GM12878 (cell line): Measurements from ENCODE around the gene CARD10. TPM values are rescaled to one million over a fixed set of nuclear protein-coding genes. Genes with fewer than 3 reads are reported as not detected.
A peak's percentile ranks its signal among the peaks of the same experiment; 100 is the strongest.

Experiments
- ATAC-seq: fragments of 200-7000 bp; cut with Tn5 transposase; 3 replicates; pipeline ENCODE4 v1.9.1; 2020; ENCODE audit warnings: mild to moderate bottlenecking, moderate library complexity
- BruUV-seq: library from RNA; stranded (reverse); fragments of 400-500 nt; replicated peaks from 2 replicates; lab custom pipeline; 2021; lab: Mats Ljungman, UMichigan
- CTCF ChIA-PET: fragments of 300-600 bp; sonication (Branson Sonifier 250); formaldehyde crosslinking; extraction: SDS; loops from one replicate; lab custom pipeline; 2021; ENCODE audit warnings: inconsistent platforms; lab: Yijun Ruan, JAX
- POLR2A ChIA-PET: fragments of 350-600 bp; formaldehyde crosslinking; extraction: SDS; loops from one replicate; lab custom pipeline; 2021; ENCODE audit warnings: inconsistent platforms; lab: Charles Lee
- RAD21 ChIA-PET: fragments of 300-600 bp; sonication (Branson Sonifier 250); formaldehyde crosslinking; loops from one replicate; lab custom pipeline; 2023; ENCODE audit warnings: antibody characterized with exemption; ENCODE audit not compliant: unreplicated experiment; lab: Charles Lee
- SMC1A ChIA-PET: fragments of 300-600 bp; sonication (Branson Sonifier 250); formaldehyde crosslinking; loops from one replicate; lab custom pipeline; 2023; ENCODE audit not compliant: unreplicated experiment, uncharacterized antibody; lab: Charles Lee
- DNase-seq: peaks from one replicate; pipeline ENCODE4 v3.0.0-alpha.2; 2011; ENCODE audit warnings: low read depth, low spot score
- FAIRE-seq: peaks from 3 replicates; lab custom pipeline; 2011; peaks lifted over from hg19 to GRCh38; lab: Jason Lieb, UNC
- H2AFZ ChIP-seq: 2 replicates; pipeline ENCODE4 v1.6.0; 2011; ENCODE audit warnings: low read depth, low read length, control low read depth; ENCODE audit not compliant: control insufficient read depth
- H3K27ac ChIP-seq: 2 replicates; pipeline ENCODE4 v1.5.1; 2011; ENCODE audit warnings: control low read depth; ENCODE audit not compliant: control insufficient read depth, insufficient read depth
- H3K27me3 ChIP-seq, 2 experiments: replicated peaks in 1 of 2; 2 replicates each; pipeline versions ENCODE4 v1.6.0 to v1.6.1; 2011; ENCODE audit warnings: low read length in 1 of 2; ENCODE audit not compliant: control insufficient read depth in 2 of 2, insufficient read depth in 2 of 2
- H3K36me3 ChIP-seq, 2 experiments: 2 replicates each; pipeline ENCODE4 v1.5.1; 2011; ENCODE audit warnings: low read length in 1 of 2; ENCODE audit not compliant: control insufficient read depth in 2 of 2, insufficient read depth in 2 of 2
- H3K4me1 ChIP-seq: 2 replicates; pipeline ENCODE4 v1.6.1; 2011; ENCODE audit warnings: mild to moderate bottlenecking, low read length, moderate library complexity, mixed read lengths; ENCODE audit not compliant: control insufficient read depth, insufficient read depth
- H3K4me2 ChIP-seq: 2 replicates; pipeline ENCODE4 v1.6.0; 2011; ENCODE audit warnings: control low read depth; ENCODE audit not compliant: control insufficient read depth, insufficient read depth
- H3K4me3 ChIP-seq: fragments of 200-600 bp; sonication (generic); 2 replicates; pipeline ENCODE4 v1.5.1; 2016
- H3K79me2 ChIP-seq: 2 replicates; pipeline ENCODE4 v1.6.0; 2011; ENCODE audit warnings: low read length; ENCODE audit not compliant: control insufficient read depth, insufficient read depth
- H3K9ac ChIP-seq: 2 replicates; pipeline ENCODE4 v1.8.0; 2011; ENCODE audit warnings: low read length, control low read depth, mixed read lengths; ENCODE audit not compliant: control insufficient read depth, insufficient read depth
- H3K9me3 ChIP-seq: replicated peaks from 3 replicates; pipeline ENCODE4 v1.5.1; 2011; ENCODE audit warnings: mild to moderate bottlenecking, low read length; ENCODE audit not compliant: control insufficient read depth, insufficient read depth
- H4K20me1 ChIP-seq: 2 replicates; pipeline ENCODE4 v1.6.0; 2011; ENCODE audit not compliant: control insufficient read depth, insufficient read depth
- BMI1 ChIP-seq: fragments of 450-650 bp; IDR thresholded peaks from 2 replicates; pipeline ENCODE4 v1.6.1; 2016; ENCODE audit warnings: mild to moderate bottlenecking, moderate library complexity, borderline replicate concordance
- GATAD2B ChIP-seq: fragments of 450-650 bp; conservative IDR thresholded peaks from 2 replicates; pipeline ENCODE4 v1.6.1; 2017; ENCODE audit warnings: low read depth, mild to moderate bottlenecking, moderate library complexity
- PBX3 ChIP-seq: IDR thresholded peaks from 2 replicates; pipeline ENCODE4 v1.6.1; 2011; ENCODE audit warnings: mild to moderate bottlenecking, low read depth, low read length, moderate library complexity; ENCODE audit not compliant: insufficient replicate concordance
- POLR2AphosphoS2 ChIP-seq: IDR thresholded peaks from 2 replicates; pipeline ENCODE4 v1.6.1; 2011; ENCODE audit warnings: low read depth, mild to moderate bottlenecking, low read length, improper control_type of control experiment, moderate library complexity
- RB1 ChIP-seq: fragments of 450-650 bp; formaldehyde crosslinking; IDR thresholded peaks from 2 replicates; pipeline ENCODE4 v1.6.1; 2017; ENCODE audit warnings: mild to moderate bottlenecking, borderline replicate concordance
- RBBP5 ChIP-seq: fragments of 200-600 bp; sonication (generic); conservative IDR thresholded peaks from 2 replicates; pipeline ENCODE4 v1.6.1; 2016
- REST ChIP-seq: IDR thresholded peaks from 2 replicates; pipeline ENCODE4 v1.6.1; 2012; ENCODE audit warnings: mild to moderate bottlenecking, low read depth, low read length
- RUNX3 ChIP-seq: IDR thresholded peaks from 2 replicates; pipeline ENCODE4 v1.6.1; 2012; ENCODE audit warnings: low read length, inconsistent platforms
- SMC3 ChIP-seq: IDR thresholded peaks from 2 replicates; pipeline ENCODE4 v1.6.1; 2011; ENCODE audit warnings: low read length, improper control_type of control experiment, borderline replicate concordance
- SPI1 ChIP-seq: IDR thresholded peaks from 2 replicates; pipeline ENCODE4 v1.6.1; 2011; ENCODE audit warnings: low read depth, mild to moderate bottlenecking, low read length, moderate library complexity, borderline replicate concordance; ENCODE audit not compliant: insufficient read depth
- TCF12 ChIP-seq: IDR thresholded peaks from 2 replicates; pipeline ENCODE4 v1.6.1; 2011; ENCODE audit warnings: low read depth, mild to moderate bottlenecking, low read length
- TCF3 ChIP-seq: IDR thresholded peaks from 2 replicates; pipeline ENCODE4 v1.6.1; 2012; ENCODE audit warnings: low read depth, mild to moderate bottlenecking, low read length, borderline replicate concordance; ENCODE audit not compliant: insufficient read depth
- USF1 ChIP-seq: IDR thresholded peaks from 2 replicates; pipeline ENCODE4 v1.6.1; 2011; ENCODE audit warnings: borderline replicate concordance, low read depth, mild to moderate bottlenecking, moderate library complexity, mixed read lengths, low read length; ENCODE audit not compliant: insufficient read depth; ENCODE audit errors: extremely low read length
- ZNF24 ChIP-seq: fragments of 450-650 bp; IDR thresholded peaks from 2 replicates; pipeline ENCODE4 v1.6.1; 2017; ENCODE audit warnings: antibody characterized with exemption, mild to moderate bottlenecking
- ZNF622 ChIP-seq: fragments of 450-650 bp; IDR thresholded peaks from 2 replicates; pipeline ENCODE4 v1.6.1; 2017; ENCODE audit warnings: mild to moderate bottlenecking, inconsistent platforms
- ZZZ3 ChIP-seq: IDR thresholded peaks from 2 replicates; pipeline ENCODE4 v1.6.1; 2011; ENCODE audit warnings: low read depth; ENCODE audit not compliant: control insufficient read depth, insufficient read length
- WGBS: methylation state at CpG from one replicate; pipeline ENCODE4 v1.1.6; 2016; ENCODE audit warnings: low lambda C conversion rate; ENCODE audit not compliant: insufficient replicate concordance, insufficient coverage; ENCODE audit errors: missing lambda C conversion rate; 5-methylcytosine and 5-hydroxymethylcytosine counted together
- in situ Hi-C: fragments of 300-500 bp; cut with MboI; formaldehyde crosslinking; loops from 9 replicates; pipeline ENCODE4 v1.14.3; 2018; ENCODE audit warnings: mixed read lengths
- intact Hi-C: fragments of 100-400 bp; cut with micrococcal nuclease; formaldehyde crosslinking; loops from one replicate; pipeline ENCODE4 v1.14.2; 2022; ENCODE audit not compliant: unreplicated experiment
- polyA plus RNA-seq, 11 experiments: library from polyadenylated mRNA; depleted of rRNA in 4 of 11; unstranded in 6 of 11; stranded (reverse) in 5 of 11; fragments of >200 nt; fragmentation: Nextera tagmentation in 4 of 11; fragmentation: Illumina TruSeq in 1 of 11; extraction: Ambion mirVana in 4 of 11; extraction: Trizol in 1 of 11; gene quantifications; 1 replicate in 1 of 11; 2 replicates in 10 of 11; pipeline versions ENCODE4 v1.2.1 to v1.2.3, GENCODE V29; 2011 to 2016; ENCODE audit warnings: inconsistent platforms in 2 of 11, missing spikeins in 2 of 11, low read depth in 1 of 11
- total RNA-seq, 4 experiments: library from RNA; depleted of rRNA in 3 of 4; stranded (reverse); fragments of >200 nt in 3 of 4; fragmentation: Illumina TruSeq in 1 of 4; extraction: Trizol in 1 of 4; gene quantifications; 2 replicates each; pipeline versions ENCODE4 v1.2.1 to v1.2.3, GENCODE V29; 2013 to 2021

CARD10 gene
- total and polyA plus RNA-seq, 10 of the 15 experiments (the other 5 are each of a cell fraction or from before 2014, with no cell fraction given) = 0.08 to 0.10 (median 0.10) TPM; not detected in 7

- CTCF ChIA-PET = interaction anchor here (1.9 kb wide), 1 partner anchor 8 kb away, joined by 6 read pairs; no protein-coding TSS in a partner anchor
- peak; percentile 23; the same call in 1 of the 2 replicates for TF ChIP-seq SPI1
- TF ChIP-seq ZZZ3 = no peak
- TF ChIP-seq PBX3 = no peak
- TF ChIP-seq SMC3 = no peak
- TF ChIP-seq USF1 = no peak
- no peak for TF ChIP-seq POLR2AphosphoS2
- TF ChIP-seq RBBP5 = no peak
- no peak for TF ChIP-seq RB1
- no peak for TF ChIP-seq BMI1
- no peak for TF ChIP-seq ZNF622
- TF ChIP-seq ZNF24 = no peak
- TF ChIP-seq TCF12 = peak; percentile 82
- no peak for TF ChIP-seq GATAD2B
- no peak for TF ChIP-seq REST
- no peak; the same call in 1 of the 2 replicates for TF ChIP-seq RUNX3
- TF ChIP-seq TCF3 = peak; percentile 83; the same call in 1 of the 2 replicates
These were observed 55.0 kb downstream of the CARD10 start for GRCh38 chr22:37464181-37464580.

More at GRCh38 chr22:37464181-37464580, 55.0 kb downstream of the CARD10 start:
- no peak overlapping the region for H3K27ac ChIP-seq
- H4K20me1 ChIP-seq = no peaks in the 10 kb centered on the region; the same call in 1 of the 2 replicates
- no peak overlapping the region for H2AFZ ChIP-seq
- peak; percentile 19 for DNase-seq
- H3K4me2 ChIP-seq = peak overlapping the region; percentile 55; the same call in 1 of the 2 replicates
- H3K9ac ChIP-seq = no peak overlapping the region
- H3K36me3 ChIP-seq = peaks cover 4 to 5% of the 10 kb centered on the region in 2 experiments; a peak in 2 of 4 replicates
- WGBS = 13% methylated on average over 2 of the region's 4 CpGs
- H3K4me1 ChIP-seq = peaks cover 12% of the 10 kb centered on the region
- no peaks in the 10 kb centered on the region for H3K9me3 ChIP-seq
- H3K27me3 ChIP-seq = no peaks in the 10 kb centered on the region
- intact Hi-C loops (no loop called here), in situ Hi-C loops (no loop called here)
- peak; percentile 50 for ATAC-seq
- ChIA-PET SMC1A (interaction anchor here (1.3 kb wide), 1 partner anchor 8 kb away, joined by 3 read pairs; no protein-coding TSS in a partner anchor), RAD21 (interaction anchor here (0.7 kb wide), 1 partner anchor 12 kb away, joined by 4 read pairs; no protein-coding TSS in a partner anchor), POLR2A (no interaction called here)
- H3K79me2 ChIP-seq = no peaks in the 10 kb centered on the region
- peak; percentile 96 for FAIRE-seq
- H3K4me3 ChIP-seq = no peak overlapping the region
- no TSS peak for BruUV-seq
